ENCODE results near the gene ROM1.

- TF ChIP-seq CTCF (IDR thresholded peaks at IDR 0.05; ENCODE audit: insufficient read depth, low read length) (no peak), POLR2AphosphoS5 (IDR thresholded peaks at IDR 0.05; ENCODE audit: low read depth) (no peak), REST (IDR thresholded peaks at IDR 0.05; ENCODE audit: insufficient replicate concordance, low read depth) (no peak)
Observed at GRCh38 chr11:62648185-62648966, 35.3 kb downstream of the ROM1 start.

Measured in HL-60 (cell line).